SU-DHL-6 (cell line): ENCODE results near the gene TANGO2.

Experiments
- H2AFZ ChIP-seq: fragments of 200-600 bp; sonication (generic); 2 replicates; pipeline ENCODE4 v1.6.1; 2014; ENCODE audit warnings: low read depth, mild to moderate bottlenecking, moderate library complexity, mixed read lengths, antibody characterized with exemption, low read length; ENCODE audit not compliant: severe bottlenecking
- H3F3A ChIP-seq: fragments of 200-600 bp; shearing (Covaris generic); 2 replicates; pipeline ENCODE4 v1.6.0; 2016; ENCODE audit warnings: antibody characterized with exemption, mild to moderate bottlenecking; ENCODE audit not compliant: insufficient read depth
- H3K27ac ChIP-seq: fragments of 200-600 bp; sonication (generic); 2 replicates; pipeline ENCODE4 v1.5.1; 2016; ENCODE audit warnings: low read depth, mild to moderate bottlenecking, low read length, moderate library complexity, mixed read lengths
- H3K27me3 ChIP-seq: fragments of 200-600 bp; sonication (generic), shearing (Covaris generic); 2 replicates; pipeline ENCODE4 v1.6.0; 2014; ENCODE audit warnings: mild to moderate bottlenecking, low read length
- H3K36me3 ChIP-seq: fragments of 200-600 bp; sonication (generic); 2 replicates; pipeline ENCODE4 v1.6.1; 2014; ENCODE audit warnings: mild to moderate bottlenecking, low read length, mixed read lengths
- H3K4me2 ChIP-seq: fragments of 300-600, 200-600 bp; shearing (Covaris generic), sonication (generic); 2 replicates; pipeline ENCODE4 v1.6.0; 2014; ENCODE audit warnings: low read length, low read depth, mild to moderate bottlenecking; ENCODE audit not compliant: poor library complexity, severe bottlenecking
- H3K4me3 ChIP-seq: fragments of 200-600 bp; sonication (generic); 2 replicates; pipeline ENCODE4 v1.5.1; 2014; ENCODE audit warnings: antibody characterized with exemption, low read length, mild to moderate bottlenecking, mixed read lengths; ENCODE audit not compliant: insufficient read depth, poor library complexity, severe bottlenecking
- H3K79me2 ChIP-seq: fragments of 200-600 bp; sonication (generic); 2 replicates; pipeline ENCODE4 v1.6.1; 2014; ENCODE audit warnings: mild to moderate bottlenecking, low read length, moderate library complexity; ENCODE audit not compliant: insufficient read depth
- H3K9ac ChIP-seq: fragments of 200-600 bp; sonication (generic); 2 replicates; pipeline ENCODE4 v1.7.0; 2014; ENCODE audit warnings: mild to moderate bottlenecking, low read length
- H3K9me2 ChIP-seq: fragments of 200-600 bp; sonication (generic); replicated peaks from 2 replicates; pipeline ENCODE4 v1.6.1; 2014; ENCODE audit warnings: low read length; ENCODE audit not compliant: insufficient read depth
- H3K9me3 ChIP-seq: fragments of 200-600 bp; sonication (generic); 2 replicates; pipeline ENCODE4 v1.6.1; 2014; ENCODE audit warnings: low read length, mixed read lengths; ENCODE audit not compliant: insufficient read depth
- H4K20me1 ChIP-seq: fragments of 200-600 bp; sonication (generic); 2 replicates; pipeline ENCODE4 v1.6.1; 2014; ENCODE audit warnings: low read depth, mild to moderate bottlenecking, antibody characterized with exemption, low read length, moderate library complexity, mixed read lengths
- CTCF ChIP-seq: fragments of 200-600 bp; sonication (generic); IDR thresholded peaks from one replicate; pipeline ENCODE4 v1.5.1; 2017; ENCODE audit warnings: antibody characterized with exemption, mild to moderate bottlenecking, low read length, moderate library complexity; ENCODE audit not compliant: insufficient read depth, poor library complexity, severe bottlenecking
- EZH2phosphoT487 ChIP-seq: fragments of 200-600 bp; sonication (generic), shearing (Covaris generic); conservative IDR thresholded peaks from 2 replicates; pipeline ENCODE4 v1.6.1; 2018; ENCODE audit warnings: mild to moderate bottlenecking, antibody characterized with exemption, low read length, moderate library complexity, mixed read lengths

Gene TANGO2

GRCh38 chr22:20032407-20032991 is 11.6 kb downstream of the TANGO2 start:
- H3K36me3 ChIP-seq = no peaks in the 10 kb centered on the region

DNA sequence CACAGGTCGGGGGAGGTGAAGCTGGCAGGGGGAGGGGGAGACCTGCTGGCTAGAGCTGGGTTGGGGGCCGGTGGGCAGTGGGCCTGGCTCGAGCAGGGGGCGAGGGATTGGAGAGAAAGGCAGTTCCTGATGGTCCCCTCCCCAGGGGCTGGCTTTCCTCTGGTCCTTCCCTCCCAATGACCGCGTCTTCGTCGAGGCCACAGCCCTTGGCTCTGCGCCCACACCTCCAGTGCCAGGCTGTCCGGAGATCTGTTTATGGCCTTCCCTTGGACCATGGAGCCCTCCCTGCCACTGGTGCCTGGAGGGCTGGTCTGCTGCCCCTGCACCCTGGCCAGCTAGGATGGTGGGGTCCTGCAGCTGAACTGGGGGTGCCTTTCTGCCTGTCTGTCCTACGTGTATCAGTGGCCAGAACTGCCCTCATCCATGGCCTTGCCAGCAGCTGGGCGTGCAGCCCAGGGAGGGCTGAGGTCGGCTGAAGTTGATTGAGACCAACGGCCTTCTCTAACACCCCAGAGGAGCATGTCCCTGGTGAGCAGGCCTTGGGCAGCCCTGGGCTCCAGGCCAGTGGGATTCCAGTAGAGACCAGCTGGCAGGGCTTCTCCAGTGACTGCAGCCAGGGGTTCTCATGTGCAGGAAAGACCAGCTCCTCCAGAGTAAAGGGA is 12.3 kb downstream of the TANGO2 start:
- Histone ChIP-seq H3K27me3 (no peaks in the 10 kb centered on the region), H3K9me2 (no peaks in the 10 kb centered on the region), H3K36me3 (no peaks in the 10 kb centered on the region), H4K20me1 (no peaks in the 10 kb centered on the region), H3K27ac (no peak overlapping the region), H3K4me3 (no peak overlapping the region), H3K9me3 (no peaks in the 10 kb centered on the region), H3K4me2 (no peak overlapping the region), H3K9ac (no peak overlapping the region), H3F3A (no peaks in the 10 kb centered on the region), H2AFZ (no peak overlapping the region), H3K79me2 (no peaks in the 10 kb centered on the region)
- no peak for TF ChIP-seq CTCF
- TF ChIP-seq EZH2phosphoT487 = no peak

More at GRCh38 chr22:20032407-20032991, 11.6 kb downstream of the TANGO2 start:
- TF ChIP-seq EZH2phosphoT487 (no peak), CTCF (no peak)
- Histone ChIP-seq H3K9ac (no peak overlapping the region), H3K4me3 (no peak overlapping the region), H3K9me2 (no peaks in the 10 kb centered on the region), H3K79me2 (no peaks in the 10 kb centered on the region), H3K27me3 (no peaks in the 10 kb centered on the region), H2AFZ (no peak overlapping the region), H3K4me2 (no peak overlapping the region), H3K27ac (no peak overlapping the region), H3K9me3 (no peaks in the 10 kb centered on the region), H4K20me1 (no peaks in the 10 kb centered on the region), H3F3A (no peaks in the 10 kb centered on the region)

- no peak overlapping the region for H3K4me2 ChIP-seq
- H3K27me3 ChIP-seq = no peaks in the 10 kb centered on the region
These were observed 13.2 kb downstream of the TANGO2 start for GRCh38 chr22:20034143-20034542.

More at GRCh38 chr22:20034143-20034542, 13.2 kb downstream of the TANGO2 start:
- TF ChIP-seq CTCF (no peak), EZH2phosphoT487 (no peak)
- H3K79me2 ChIP-seq = no peaks in the 10 kb centered on the region
- H3K27ac ChIP-seq = no peak overlapping the region
- no peak overlapping the region for H3K9ac ChIP-seq
- H2AFZ ChIP-seq = no peak overlapping the region
- no peaks in the 10 kb centered on the region for H3K9me3 ChIP-seq
- no peaks in the 10 kb centered on the region for H3K9me2 ChIP-seq
- no peaks in the 10 kb centered on the region for H3F3A ChIP-seq
- no peaks in the 10 kb centered on the region for H4K20me1 ChIP-seq
- no peaks in the 10 kb centered on the region for H3K36me3 ChIP-seq
- no peak overlapping the region for H3K4me3 ChIP-seq
